ENCODE data around the gene ISL2. TPM values are rescaled to one million over a fixed set of nuclear protein-coding genes. Genes with fewer than 3 reads are reported as not detected.
"Not testable (repeated sequence)": the region's sequence is repeated elsewhere in the genome, so short reads cannot be mapped to it uniquely, and the experiment has no call there.

Gene ISL2
- total and polyA plus RNA-seq, 2 experiments from 2014 or later, result not detected

DNA sequence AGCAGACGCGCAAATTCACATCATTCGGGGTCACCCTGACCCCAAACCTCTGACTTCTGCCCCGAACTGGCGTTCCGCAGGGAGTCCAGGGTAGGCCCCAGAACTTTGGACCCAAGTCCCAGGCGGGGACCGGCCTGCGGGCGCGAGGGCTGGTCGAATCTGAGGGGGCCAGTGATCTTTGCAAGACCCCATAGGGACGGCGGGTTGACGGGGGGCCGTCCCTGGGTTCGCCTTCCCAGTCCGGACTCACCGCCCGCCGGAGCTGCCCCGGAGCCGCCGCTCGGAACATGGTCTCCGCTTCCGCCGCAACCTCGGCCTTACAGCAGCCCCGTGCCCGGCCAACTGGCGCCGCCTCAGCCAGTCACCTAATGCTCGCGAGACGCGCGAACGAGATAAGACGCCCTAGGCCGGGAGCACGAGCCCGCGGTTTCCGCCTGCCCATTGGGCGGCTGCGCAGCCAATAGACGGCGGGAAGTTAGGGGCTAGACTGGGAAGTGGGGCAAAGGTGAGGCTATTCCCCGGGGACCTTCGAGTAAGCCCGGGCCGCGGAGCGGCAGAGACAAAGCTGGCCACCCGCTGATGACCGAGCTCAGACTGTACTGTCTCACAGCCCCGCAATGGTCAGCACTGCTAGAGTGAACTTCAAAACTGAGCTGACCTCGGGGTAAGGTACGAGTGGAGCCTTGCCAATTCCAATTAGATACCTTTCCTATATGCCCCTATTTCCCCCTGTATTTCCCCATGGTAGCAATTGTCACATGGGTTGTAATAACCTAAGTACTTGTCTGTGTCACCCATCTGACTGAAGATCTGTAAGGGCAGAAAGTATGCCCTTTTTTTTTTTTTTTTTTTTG, 25.2 kb upstream of the ISL2 start, which contains the start of gene ETFA:
Gene ETFA, minus strand, starts transcription at position 370 of the 854 bp plus-strand sequence. Its CDS starts 81 bp downstream, at position 289.
- Histone ChIP-seq H3K36me3 (no peaks in the 10 kb centered on the region), H3K27ac (peak within 1 kb of the TSS; percentile 95), H3K4me1 (ENCODE audit: low read depth) (no peaks in the 10 kb centered on the region), H3K4me3 (peak within 1 kb of the TSS; percentile 90), H3K9me3 (ENCODE audit: low read depth) (no peaks in the 10 kb centered on the region), H3K27me3 (no peaks in the 10 kb centered on the region)
- peak; percentile 97 to 98 for DNase-seq (ENCODE audit: low read depth in 1 of 2, low spot score in 1 of 2)
- TF ChIP-seq, protein P1, sequence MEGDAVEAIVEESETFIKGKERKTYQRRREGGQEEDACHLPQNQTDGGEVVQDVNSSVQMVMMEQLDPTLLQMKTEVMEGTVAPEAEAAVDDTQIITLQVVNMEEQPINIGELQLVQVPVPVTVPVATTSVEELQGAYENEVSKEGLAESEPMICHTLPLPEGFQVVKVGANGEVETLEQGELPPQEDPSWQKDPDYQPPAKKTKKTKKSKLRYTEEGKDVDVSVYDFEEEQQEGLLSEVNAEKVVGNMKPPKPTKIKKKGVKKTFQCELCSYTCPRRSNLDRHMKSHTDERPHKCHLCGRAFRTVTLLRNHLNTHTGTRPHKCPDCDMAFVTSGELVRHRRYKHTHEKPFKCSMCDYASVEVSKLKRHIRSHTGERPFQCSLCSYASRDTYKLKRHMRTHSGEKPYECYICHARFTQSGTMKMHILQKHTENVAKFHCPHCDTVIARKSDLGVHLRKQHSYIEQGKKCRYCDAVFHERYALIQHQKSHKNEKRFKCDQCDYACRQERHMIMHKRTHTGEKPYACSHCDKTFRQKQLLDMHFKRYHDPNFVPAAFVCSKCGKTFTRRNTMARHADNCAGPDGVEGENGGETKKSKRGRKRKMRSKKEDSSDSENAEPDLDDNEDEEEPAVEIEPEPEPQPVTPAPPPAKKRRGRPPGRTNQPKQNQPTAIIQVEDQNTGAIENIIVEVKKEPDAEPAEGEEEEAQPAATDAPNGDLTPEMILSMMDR (IDR thresholded peaks at IDR 0.05; ENCODE audit: low read depth, low read length), result no peak

DNA sequence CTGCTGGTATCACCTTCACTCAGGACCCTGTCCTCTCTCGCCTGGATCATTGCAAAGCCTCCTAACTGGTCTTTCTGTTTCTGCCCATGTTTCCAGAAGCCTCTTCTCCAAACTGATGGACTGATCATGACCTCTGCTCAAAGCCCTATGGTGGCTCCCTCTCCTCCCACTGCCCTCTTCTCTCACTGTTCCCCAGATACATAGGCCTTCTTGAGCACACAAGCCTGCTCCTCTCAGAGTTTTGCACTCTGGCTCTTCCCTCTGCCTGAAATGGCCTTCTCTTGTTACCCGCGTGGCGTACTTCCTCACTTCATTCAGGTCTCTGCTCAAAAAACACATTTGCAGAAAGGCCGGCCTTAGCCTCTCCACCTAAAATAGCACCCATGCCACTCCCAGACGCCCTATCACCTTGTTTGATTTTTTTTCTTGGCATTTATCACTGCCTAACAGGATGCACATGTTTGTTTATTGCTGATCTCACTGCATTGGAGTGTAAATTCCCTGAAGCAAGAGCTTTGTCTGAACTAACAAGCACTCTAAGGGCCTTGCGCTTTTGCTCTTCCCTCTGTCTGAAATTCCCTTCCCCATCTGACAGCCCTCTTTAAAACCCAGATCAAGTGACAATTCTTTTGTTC, 23.9 kb upstream of the ISL2 start:
- Histone ChIP-seq H3K9me3 (ENCODE audit: low read depth) (no peaks in the 10 kb centered on the region), H3K4me1 (ENCODE audit: low read depth) (no peaks in the 10 kb centered on the region), H3K27me3 (no peaks in the 10 kb centered on the region), H3K27ac (no peak overlapping the region), H3K4me3 (no peak overlapping the region), H3K36me3 (no peaks in the 10 kb centered on the region)
- TF ChIP-seq, protein P1 (IDR thresholded peaks at IDR 0.05; ENCODE audit: low read depth, low read length), result no peak
- DNase-seq (ENCODE audit: low read depth in 1 of 2, low spot score in 1 of 2), result no peak

DNA sequence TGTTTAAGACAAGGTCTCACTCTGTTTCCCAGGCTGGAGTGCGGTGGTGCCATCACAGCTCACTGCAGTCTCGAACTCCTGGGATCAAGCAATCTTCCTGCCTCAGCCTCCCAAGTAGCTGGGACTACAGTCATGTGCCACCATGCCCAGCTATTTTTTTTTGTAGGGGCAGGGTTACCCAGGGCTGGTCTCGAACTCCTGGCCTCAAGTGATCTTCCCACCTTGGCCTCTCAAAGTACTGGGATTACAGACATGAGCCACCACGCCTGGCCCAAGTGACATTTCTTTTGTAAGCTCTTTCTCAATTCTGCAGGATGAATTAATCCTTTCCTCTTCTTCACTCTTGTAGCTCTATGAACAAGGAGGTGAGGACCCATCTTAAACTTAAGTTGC, 23.4 kb upstream of the ISL2 start:
- H3K4me1 ChIP-seq (ENCODE audit: low read depth); H3K9me3 ChIP-seq (ENCODE audit: low read depth); H3K36me3 ChIP-seq; H3K27me3 ChIP-seq; DNase-seq (ENCODE audit: low read depth in 1 of 2, low spot score in 1 of 2); H3K27ac ChIP-seq; H3K4me3 ChIP-seq: not testable (repeated sequence)

DNA sequence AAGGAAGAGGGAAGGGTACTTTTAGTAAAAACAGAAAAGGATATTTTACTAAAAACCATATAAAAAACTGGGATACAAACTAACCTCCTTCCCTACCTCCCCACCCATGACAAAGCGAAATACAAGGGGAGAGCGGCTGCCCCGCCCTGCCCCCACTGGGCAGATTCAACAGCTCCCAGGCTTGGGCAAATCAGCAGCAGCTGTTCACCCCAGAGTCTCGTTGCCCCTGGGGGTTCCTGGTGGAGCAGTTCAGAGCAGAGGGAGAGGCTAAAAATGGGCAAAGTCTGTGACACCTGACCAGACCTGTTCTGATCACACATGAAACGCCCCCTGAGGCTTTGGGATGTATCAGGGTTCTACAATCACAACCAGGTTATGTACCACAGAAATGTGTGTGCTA, 22.8 kb upstream of the ISL2 start:
- DNase-seq (ENCODE audit: low read depth in 1 of 2, low spot score in 1 of 2), result no peak
- TF ChIP-seq, protein P1 (IDR thresholded peaks at IDR 0.05; ENCODE audit: low read depth, low read length), result no peak
- no peaks in the 10 kb centered on the region for H3K36me3 ChIP-seq
- no peaks in the 10 kb centered on the region for H3K4me1 ChIP-seq (ENCODE audit: low read depth)
- no peak overlapping the region for H3K27ac ChIP-seq
- no peaks in the 10 kb centered on the region for H3K27me3 ChIP-seq
- no peak overlapping the region for H3K4me3 ChIP-seq
- H3K9me3 ChIP-seq (ENCODE audit: low read depth), result no peaks in the 10 kb centered on the region

DNA sequence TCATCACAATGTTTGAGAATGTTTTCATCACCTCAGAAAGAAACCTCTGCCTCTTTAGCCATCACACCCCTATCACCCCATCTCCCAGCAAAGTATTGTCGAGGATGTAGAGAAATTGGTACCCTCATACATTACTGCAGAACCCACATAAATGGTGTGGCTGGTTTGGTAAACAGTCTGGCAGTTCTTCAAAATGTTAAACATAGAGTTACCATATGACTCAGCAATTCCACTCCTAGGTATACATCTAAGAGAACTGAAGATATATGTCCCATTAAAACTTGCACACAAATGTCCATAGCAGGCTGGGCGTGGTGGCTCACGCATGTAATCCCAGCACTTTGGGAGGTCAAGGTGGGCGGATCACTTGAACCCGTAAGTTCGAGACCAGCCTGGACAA, 16.6 kb upstream of the ISL2 start:
- peaks cover 18% of the 10 kb centered on the region for H3K27me3 ChIP-seq
- H3K4me1 ChIP-seq (ENCODE audit: low read depth), result peaks cover 4% of the 10 kb centered on the region
- H3K9me3 ChIP-seq (ENCODE audit: low read depth), result no peaks in the 10 kb centered on the region
- DNase-seq (ENCODE audit: low read depth in 1 of 2, low spot score in 1 of 2), result no peak
- no peaks in the 10 kb centered on the region for H3K36me3 ChIP-seq
- no peak overlapping the region for H3K27ac ChIP-seq
- TF ChIP-seq, protein P1 (IDR thresholded peaks at IDR 0.05; ENCODE audit: low read depth, low read length), result no peak
- H3K4me3 ChIP-seq, result no peak overlapping the region

DNA sequence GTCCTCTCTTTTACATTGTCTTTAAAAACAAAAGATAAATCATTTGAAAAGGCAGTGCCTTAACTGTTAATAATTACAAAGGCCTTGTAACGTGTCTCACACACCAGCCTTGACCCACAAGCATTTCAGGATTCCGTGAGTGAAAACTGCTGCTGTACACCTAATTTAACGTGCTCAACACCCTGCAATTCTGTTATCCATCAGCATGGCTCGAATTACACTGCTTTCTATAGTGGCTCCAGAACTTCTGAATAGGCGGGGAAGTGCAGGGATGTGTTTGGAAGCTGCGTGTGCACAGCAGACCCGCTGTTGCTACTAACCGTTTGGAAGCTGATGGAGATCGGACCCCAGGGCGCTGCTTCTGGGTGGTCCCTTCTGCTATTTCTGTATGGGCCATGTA, 15.4 kb upstream of the ISL2 start:
- Histone ChIP-seq H3K36me3 (no peaks in the 10 kb centered on the region), H3K4me1 (ENCODE audit: low read depth) (peaks cover 4% of the 10 kb centered on the region), H3K9me3 (ENCODE audit: low read depth) (no peaks in the 10 kb centered on the region), H3K27ac (no peak overlapping the region), H3K27me3 (peaks cover 18% of the 10 kb centered on the region), H3K4me3 (no peak overlapping the region)
- peak in 1 of 2 donors; percentile 12 for DNase-seq (ENCODE audit: low read depth in 1 of 2, low spot score in 1 of 2)
- TF ChIP-seq, protein P1 (IDR thresholded peaks at IDR 0.05; ENCODE audit: low read depth, low read length), result no peak
